Epithelial cell of prostate (primary cell): ENCODE measurements around the gene SOX5.

Source experiments
- DNase-seq: peaks from one replicate; pipeline ENCODE4 v3.0.0-alpha.2; 2011; ENCODE audit warnings: low read depth, low spot score
- H3K27ac ChIP-seq: fragments of 450-650 bp; 2 replicates; pipeline ENCODE4 v1.5.1; 2017; ENCODE audit warnings: mild to moderate bottlenecking

The SOX5 gene

DNA sequence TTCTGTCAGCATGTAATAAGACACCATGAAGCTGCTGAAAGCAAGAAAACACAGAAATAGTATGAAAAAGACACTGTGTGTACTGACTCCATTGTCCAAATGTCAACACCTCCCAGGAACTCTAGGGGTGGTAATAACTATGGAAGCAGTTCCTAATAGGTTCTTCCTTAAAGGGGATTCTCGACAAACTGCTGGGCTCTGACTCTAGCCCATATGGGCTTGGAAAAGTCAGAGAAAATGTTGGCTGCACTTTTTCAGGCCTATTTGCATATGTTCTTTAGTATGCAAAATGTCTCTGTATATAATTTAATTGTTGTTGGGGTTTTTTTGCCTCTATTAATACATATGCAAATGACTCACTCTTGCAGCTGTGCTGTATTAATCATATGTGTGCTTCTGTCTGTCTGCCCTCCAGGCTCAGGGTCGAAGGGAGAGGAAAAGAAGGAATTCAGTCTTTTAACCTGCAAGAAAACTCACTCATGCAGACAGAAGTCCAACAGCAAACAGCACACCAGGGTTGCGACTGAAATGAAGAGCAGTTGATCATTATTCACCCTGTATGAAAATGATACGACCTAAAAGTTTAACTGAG lies 317.6 kb downstream of the SOX5 start:
- no peak overlapping the region for H3K27ac ChIP-seq
- no peak for DNase-seq

DNA sequence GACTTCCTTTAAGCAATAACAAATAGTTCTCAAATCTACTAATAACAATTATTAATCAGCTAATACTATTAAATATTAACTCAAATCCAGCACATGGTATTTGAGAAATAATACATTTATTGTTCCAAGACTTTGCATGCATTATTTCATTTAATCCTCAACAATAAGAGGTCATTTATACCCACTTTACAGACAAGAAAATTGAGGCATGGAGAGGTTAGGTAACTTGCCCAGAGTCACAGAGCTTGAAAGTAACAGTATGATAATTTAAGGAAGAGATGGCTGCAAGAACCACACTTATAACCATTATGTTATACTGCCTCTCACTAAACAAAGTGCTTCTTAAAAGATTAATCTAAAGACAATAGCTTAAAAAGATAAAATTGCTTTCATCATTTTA lies 318.9 kb downstream of the SOX5 start:
- no peak for DNase-seq
- no peak overlapping the region for H3K27ac ChIP-seq

DNA sequence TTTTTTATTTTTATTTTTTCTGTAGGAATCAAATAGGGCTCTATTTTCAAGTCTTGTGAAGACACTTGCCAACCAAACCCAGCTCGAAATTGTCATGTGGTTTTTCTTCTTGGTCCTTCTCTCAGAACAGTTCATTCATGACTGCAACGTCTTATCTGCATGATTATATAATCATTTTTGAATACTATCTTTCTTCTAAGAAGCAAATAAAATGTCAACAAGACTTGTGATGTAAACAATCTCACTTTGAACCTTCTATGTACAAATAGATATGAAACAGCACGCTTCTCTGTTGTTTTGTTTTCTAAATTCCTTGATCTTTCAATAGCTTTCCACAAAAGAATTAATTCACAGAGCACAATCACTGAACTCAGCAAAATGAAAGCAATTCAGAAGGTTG lies 320.7 kb downstream of the SOX5 start:
- no peak overlapping the region for H3K27ac ChIP-seq
- DNase-seq, result no peak

DNA sequence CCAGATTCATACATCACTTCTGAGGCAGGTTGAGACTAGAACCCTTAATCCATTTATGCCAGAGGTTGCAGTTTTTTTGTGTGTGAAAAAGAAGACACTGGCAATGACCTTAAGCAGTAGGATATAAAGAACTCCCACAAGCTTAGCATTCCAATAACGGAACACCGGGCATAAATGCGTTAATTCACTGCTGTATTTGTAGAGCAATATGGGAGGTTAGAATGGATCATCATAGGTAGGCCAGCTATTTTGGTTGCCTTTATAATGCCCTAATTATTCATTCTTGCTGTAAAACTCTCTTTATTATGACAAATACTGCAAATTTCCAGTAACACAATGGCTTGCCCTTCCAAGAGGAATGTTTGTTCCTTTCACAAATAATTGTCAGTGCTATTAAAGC lies 322.7 kb downstream of the SOX5 start:
- no peak for DNase-seq
- no peak overlapping the region for H3K27ac ChIP-seq

DNA sequence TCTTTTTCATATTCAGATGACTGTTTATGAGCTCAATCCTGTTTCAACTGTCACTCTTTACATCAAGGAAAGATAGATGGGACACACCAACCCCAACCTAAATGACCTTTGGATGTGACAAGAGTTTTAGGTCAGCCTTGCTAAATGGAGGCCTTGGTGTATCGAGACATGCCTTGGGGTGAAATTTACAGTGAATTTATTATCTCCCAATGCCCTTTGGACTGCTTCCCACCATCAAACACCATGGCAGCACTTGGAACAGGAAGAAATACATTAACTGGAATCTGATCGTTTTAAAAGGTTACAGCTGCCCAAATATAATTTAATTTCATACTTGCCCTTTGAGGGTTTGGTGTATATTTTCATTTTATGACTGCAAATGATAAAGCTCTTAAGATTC lies 327.6 kb downstream of the SOX5 start:
- no peak for DNase-seq
- H3K27ac ChIP-seq, result no peak overlapping the region

DNA sequence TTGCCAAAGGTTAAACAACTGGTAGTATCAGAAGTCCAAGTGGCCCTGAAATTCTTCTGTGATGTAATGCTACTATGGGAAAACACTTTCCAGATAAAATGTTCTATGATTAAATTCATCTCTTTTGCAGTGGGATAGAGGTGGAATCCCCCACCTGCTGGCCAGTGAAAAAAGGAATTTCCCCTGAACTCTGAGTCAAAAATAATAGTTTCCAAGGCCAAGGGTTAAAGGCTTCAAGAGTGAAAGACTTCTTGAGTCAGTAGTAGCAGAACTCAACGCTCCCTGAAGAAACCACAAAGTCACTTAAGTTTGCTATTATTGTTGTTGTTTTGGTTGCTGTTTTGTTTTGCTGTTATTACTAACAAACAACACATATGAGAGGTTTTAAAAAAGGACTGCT lies 330.8 kb downstream of the SOX5 start:
- no peak overlapping the region for H3K27ac ChIP-seq
- no peak for DNase-seq

DNA sequence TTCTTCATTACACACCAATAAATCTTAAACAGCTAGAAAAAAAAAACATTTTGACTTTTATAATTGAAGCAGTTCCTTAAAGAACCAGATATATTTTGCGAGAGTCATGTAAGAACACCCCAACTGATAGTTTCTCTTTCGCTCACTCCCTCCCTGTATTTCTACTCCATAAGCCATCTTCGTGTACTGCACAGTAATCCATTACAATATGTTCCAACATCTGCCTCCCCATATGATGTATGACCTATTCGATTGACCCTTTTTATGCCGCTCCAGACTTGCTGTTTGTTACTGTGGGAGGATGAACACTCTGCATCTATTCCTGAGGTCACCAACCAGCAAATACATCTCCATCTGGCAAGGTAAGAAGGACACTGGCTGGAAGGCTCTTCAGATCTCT lies 331.7 kb downstream of the SOX5 start:
- DNase-seq, result no peak
- H3K27ac ChIP-seq, result no peak overlapping the region

DNA sequence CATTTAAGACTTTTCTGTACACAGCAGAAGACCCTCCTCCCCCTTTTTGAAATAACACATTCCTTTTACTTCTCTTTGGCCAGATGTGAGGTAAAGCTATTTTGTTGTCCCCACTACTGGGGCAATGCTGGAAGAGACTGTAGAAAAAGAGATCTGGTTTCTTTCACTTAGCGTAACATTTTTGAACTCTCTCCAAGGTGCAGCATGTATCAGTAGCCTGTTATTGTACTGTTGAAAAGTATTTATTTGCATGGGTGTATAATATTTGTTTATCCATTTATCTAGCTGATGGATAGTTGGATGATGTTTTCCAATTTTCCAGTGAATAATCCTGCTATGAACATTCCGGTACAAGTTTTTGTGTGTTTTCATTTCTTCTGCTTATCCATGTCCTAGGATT lies 335.2 kb downstream of the SOX5 start:
- no peak for DNase-seq
- H3K27ac ChIP-seq, result no peak overlapping the region

DNA sequence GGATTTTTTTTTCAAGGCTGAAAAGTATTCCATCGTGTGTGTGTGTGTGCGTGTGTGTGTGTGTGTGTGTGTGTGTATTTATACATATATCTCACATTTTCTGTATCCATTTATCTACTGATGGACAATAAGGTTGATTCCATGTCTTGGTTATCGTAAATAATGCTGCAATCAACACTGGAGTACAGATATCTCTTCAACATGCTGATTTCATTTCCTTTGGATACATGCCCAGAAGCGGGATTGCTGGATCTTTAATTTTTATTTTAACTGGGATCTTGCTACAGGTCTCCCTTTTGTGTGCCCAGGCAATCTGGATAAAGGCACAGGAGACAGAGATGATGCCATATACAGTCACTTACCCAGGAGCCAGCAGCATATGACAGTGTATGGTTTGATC lies 338.1 kb downstream of the SOX5 start:
- DNase-seq, result no peak
- H3K27ac ChIP-seq, result no peak overlapping the region

DNA sequence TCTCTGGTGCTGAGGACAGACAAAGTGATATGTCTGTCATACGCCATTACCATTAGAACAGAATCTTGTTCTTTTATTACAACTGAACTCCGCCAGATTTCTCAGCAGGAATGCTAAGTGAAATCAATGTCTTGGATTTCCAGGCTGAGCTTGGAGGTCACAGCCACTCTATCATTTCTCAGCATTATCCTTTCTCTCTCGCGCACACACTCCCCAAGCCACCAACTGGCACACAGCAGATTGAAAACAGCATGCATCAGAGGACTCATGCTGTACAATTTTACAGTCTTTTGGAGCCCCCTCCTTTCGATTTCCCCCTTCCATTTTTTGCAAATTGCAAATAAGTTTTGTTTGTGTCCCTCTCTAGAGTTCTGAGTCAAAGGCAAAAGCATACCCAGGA lies 348.6 kb downstream of the SOX5 start:
- H3K27ac ChIP-seq, result no peak overlapping the region
- no peak for DNase-seq

DNA sequence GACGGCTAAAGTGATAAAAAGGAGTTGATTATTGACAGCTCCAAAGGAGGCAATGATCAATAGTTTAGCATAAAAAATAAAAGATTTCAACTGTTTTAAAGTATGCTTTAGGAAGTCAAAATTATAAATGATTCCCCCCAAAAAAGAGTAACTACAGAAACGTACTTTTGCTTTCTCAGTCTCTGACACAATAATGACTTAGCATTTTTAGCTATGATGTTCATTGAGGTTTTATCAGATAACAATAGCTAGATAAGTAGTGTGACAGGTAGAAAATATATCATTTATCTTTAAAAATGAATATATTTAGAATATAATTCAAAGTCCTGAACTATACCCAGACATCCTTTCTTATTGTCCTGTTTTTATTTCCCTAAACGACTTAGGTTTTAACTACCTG lies 352.9 kb downstream of the SOX5 start:
- H3K27ac ChIP-seq, result no peak overlapping the region
- DNase-seq, result no peak

DNA sequence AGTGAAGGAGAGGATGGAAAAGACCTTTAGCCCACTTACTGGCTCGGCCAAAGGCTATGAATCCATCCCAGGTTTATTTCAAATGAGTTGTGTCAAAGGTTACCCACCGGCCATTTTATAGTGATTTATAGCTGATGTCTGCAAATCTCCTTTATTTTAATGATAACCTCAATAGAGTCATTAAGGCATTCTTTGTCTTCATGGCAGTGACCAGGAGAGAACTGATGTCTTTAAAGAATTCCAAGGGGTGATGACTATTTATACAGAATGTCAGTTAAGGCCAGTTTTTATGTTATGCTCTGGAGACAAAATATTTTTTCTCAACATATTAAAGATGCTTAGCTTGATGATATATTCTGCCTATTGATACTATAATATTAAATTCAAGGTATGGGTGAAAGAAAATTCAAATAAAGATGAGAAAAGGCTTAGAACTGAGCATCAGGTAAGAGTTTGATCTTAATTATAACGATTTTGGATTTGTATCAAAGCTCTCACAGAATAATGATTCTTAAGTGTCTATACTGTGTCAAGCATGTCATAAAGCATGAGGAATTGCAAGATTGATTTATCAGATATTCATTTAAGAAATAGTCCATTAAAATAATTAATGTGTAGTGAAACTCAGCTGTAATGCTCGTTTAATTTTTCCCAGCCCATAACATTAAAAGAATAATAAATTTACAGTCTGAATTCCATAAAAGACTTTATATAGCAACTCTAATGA lies 361.5 kb downstream of the SOX5 start:
- no peak overlapping the region for H3K27ac ChIP-seq
- DNase-seq, result no peak

DNA sequence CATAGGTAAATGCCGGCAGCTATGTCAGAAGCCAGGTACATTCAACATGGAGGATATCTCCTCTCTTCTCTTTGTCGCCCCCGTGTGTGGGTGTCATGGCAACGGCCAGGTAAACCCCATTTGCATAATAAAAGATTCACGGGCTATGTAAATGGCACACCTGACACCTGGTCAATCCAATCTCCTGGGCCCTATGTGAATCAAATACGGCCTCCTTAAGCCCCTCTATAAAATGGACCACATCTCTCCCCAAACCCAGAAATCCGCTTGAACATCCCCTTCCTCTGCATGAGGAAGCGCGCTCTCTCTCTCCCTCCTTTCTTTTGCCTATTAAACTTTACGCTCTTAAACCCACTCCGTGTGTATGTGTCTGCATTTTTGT lies 363.7 kb downstream of the SOX5 start:
- no peak overlapping the region for H3K27ac ChIP-seq
- DNase-seq, result no peak

DNA sequence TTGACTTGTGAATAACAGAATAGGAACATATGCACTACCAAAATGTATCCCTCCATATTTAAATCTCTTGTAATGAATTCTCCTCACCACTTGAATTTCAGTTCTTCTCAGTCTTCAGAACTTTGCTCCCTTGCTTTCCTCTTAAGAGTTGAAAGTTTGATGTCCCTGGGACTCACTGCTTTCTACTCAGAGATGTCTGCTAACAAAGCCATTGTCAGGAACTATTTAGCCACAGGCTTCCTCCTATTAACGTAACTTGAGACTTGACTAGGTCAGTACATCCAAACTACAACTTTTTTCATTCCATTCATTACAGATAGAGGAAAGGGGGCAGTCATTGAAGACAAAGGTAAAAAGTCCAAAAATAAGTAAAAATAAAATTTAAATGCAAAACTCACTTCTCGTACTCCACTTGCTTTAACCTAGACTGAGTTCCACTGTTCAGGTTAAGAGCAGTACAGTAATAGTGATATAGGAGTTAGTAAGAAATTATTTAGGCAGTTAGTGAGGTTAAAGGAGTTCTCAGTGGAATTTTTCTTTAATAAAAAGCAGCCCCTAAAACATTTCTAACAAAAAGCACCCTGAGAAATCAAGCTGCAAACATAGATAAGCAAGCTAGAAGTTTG lies 364.2 kb downstream of the SOX5 start:
- H3K27ac ChIP-seq, result no peak overlapping the region
- DNase-seq, result no peak

DNA sequence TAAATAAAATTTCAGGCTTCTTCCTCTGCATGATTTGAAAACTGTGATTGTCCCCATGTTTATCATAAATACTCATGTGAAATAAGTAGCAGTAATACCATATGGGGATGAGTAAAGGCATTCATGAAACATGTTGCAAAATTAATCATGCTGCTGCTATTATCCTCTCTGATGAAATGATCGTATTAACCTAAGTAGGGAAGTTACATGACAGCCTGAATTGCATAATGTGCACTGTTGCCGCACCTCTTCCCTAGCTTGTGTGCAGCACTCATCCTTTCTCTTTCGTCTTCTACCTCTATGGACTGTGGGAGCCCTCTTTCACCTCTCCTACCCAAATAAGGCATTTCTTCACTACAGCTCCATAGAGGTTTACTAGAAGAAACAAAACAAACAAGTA lies 367.6 kb downstream of the SOX5 start:
- H3K27ac ChIP-seq, result no peak overlapping the region
- no peak for DNase-seq

DNA sequence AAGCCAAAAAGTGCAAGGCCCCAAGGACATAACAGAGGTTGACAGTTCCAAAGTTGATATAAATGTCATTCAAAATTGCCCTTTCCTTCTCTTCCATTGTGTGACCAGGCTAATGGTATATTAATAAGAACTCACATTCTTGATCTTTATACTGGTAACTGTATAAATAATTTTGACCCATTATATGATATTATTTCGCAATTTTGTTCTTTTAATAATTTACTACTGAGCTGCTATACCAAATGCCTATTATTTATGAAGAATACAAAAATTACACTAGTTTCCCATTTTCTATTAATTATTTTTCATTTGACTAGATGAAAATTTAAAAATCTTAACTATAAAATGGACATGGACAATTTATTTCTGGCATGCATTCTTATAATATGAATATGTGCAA lies 370.2 kb downstream of the SOX5 start:
- no peak overlapping the region for H3K27ac ChIP-seq
- no peak for DNase-seq

DNA sequence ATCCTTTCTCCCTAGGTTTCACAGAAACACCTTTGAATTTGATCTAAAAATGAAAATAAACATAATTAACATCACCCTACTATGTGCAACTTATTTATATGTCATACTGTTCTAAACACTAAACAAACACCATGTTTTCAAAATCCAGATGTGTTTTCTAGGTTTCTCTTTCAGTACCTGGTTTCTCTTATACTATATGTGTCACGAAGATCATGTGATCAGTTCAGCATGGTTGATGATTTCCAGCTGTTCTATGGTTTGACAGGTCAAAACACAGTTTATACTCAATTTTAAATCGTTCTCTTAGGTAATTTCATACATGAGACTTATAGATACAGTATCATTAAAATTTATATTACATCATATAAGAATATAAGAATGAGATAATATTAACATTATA lies 373.1 kb downstream of the SOX5 start:
- no peak for DNase-seq
- no peak overlapping the region for H3K27ac ChIP-seq

DNA sequence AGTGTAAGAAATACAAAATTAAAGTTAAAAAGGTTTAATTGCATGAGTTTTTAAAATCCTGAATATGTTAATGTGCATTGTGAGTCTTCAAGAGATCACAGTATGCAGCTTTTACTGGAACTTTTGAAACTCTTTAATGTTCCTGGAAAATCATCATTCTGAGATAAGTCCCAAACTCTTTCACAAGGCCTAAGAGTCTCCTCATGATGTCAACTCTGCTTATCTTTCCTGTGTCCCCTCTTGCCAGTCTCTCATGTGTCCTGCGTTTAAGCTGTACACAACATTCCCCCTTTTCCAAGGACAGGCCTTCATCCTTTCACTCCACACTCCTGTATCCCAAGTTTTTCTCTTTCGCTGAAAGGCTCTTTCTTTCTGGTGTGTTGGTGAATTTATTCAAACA lies 380.1 kb downstream of the SOX5 start:
- DNase-seq, result no peak
- H3K27ac ChIP-seq, result no peak overlapping the region

DNA sequence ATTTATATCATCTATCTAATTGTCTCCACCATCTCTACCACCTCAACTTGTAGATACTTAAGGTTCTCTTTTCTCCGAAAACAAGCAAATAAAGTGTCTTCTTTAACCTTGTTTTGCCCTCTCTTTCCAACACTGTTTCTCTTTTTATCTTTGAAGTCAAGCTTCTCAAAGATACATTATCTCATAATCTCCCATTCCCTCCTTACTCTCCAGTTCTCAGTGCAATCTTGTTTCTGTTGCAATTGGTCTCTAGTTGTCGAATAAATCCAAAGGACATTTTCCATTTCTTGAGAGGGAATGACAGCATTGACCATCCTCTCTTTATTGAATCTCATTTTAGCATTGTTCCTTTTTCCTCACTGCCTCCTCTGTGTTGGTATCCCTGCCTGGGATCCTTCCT lies 383.3 kb downstream of the SOX5 start:
- no peak for DNase-seq
- no peak overlapping the region for H3K27ac ChIP-seq

DNA sequence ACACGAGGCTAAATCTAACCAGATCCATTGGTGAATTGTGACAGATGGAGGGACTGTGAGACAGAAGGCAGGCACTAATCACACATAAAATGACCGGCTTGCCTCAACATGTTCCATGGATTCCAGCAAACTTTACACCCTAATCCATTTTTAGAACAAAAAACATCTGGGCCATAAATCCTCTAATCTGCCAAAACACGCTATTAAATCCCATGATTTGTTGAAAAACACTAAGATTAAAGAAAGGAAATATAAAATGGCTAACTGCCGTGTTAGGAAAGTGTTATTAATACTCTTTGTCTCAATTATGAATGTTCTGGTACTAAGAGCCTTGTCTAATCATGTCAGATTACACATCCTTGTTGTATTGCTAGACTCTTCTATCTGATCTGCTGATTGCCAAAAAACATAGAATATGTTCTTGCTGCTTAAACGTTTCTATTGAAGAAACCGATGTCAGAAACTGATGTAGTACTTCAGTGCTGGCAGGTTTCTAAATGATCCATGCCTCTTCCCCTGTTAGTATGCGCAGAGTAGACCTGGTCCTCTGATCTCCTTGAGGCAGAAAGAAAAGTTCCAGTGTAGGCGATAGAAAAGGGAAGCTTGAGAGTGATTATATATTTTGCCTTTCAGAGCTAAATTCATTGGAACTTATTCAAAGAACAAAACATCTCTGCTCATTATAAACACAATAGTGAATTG lies 384.9 kb downstream of the SOX5 start:
- H3K27ac ChIP-seq, result no peak overlapping the region
- DNase-seq, result no peak
